ENCODE data around the gene NAXD. TPM values are rescaled to one million over a fixed set of nuclear protein-coding genes. Genes with fewer than 3 reads are reported as not detected.
"Not testable (repeated sequence)": the region's sequence is repeated elsewhere in the genome, so short reads cannot be mapped to it uniquely, and the experiment has no call there.

Gene NAXD
- total RNA-seq, 1 donor from 2014 or later = 17.2 TPM

GRCh38 chr13:110652764-110653163 lies 37.4 kb downstream of the NAXD start:
- DNase-seq (ENCODE audit: extremely low spot score in 2 of 2) = no peak
- Histone ChIP-seq H3K4me1 (no peaks in the 10 kb centered on the region), H3K27ac (no peak overlapping the region), H3K27me3 (no peaks in the 10 kb centered on the region), H3K36me3 (peaks cover 0 to 21% of the 10 kb centered on the region in 2 donors), H3K9me3 (no peaks in the 10 kb centered on the region), H3K4me3 (no peak overlapping the region)
- intact Hi-C loops (cut with DNase I) = no loop called here
- no peak for TF ChIP-seq POLR2AphosphoS5 (IDR thresholded peaks at IDR 0.05; ENCODE audit: insufficient read depth in 1 of 2, low read depth in 1 of 2)
- TF ChIP-seq, protein P1, sequence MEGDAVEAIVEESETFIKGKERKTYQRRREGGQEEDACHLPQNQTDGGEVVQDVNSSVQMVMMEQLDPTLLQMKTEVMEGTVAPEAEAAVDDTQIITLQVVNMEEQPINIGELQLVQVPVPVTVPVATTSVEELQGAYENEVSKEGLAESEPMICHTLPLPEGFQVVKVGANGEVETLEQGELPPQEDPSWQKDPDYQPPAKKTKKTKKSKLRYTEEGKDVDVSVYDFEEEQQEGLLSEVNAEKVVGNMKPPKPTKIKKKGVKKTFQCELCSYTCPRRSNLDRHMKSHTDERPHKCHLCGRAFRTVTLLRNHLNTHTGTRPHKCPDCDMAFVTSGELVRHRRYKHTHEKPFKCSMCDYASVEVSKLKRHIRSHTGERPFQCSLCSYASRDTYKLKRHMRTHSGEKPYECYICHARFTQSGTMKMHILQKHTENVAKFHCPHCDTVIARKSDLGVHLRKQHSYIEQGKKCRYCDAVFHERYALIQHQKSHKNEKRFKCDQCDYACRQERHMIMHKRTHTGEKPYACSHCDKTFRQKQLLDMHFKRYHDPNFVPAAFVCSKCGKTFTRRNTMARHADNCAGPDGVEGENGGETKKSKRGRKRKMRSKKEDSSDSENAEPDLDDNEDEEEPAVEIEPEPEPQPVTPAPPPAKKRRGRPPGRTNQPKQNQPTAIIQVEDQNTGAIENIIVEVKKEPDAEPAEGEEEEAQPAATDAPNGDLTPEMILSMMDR (IDR thresholded peaks at IDR 0.05) = no peak
- TF ChIP-seq POLR2A (IDR thresholded peaks at IDR 0.05) = no peak

- Histone ChIP-seq H3K4me1 (no peaks in the 10 kb centered on the region), H3K4me3 (no peak overlapping the region), H3K36me3 (peaks cover 0 to 21% of the 10 kb centered on the region in 2 donors), H3K27me3 (no peaks in the 10 kb centered on the region), H3K9me3 (no peaks in the 10 kb centered on the region), H3K27ac (no peak overlapping the region)
- intact Hi-C loops (cut with DNase I) = no loop called here
- TF ChIP-seq, protein P1 (IDR thresholded peaks at IDR 0.05) = no peak
- no peak for TF ChIP-seq POLR2A (IDR thresholded peaks at IDR 0.05)
- TF ChIP-seq POLR2AphosphoS5 (IDR thresholded peaks at IDR 0.05; ENCODE audit: insufficient read depth in 1 of 2, low read depth in 1 of 2) = no peak
- no peak for DNase-seq (ENCODE audit: extremely low spot score in 2 of 2)
Observed at GRCh38 chr13:110653271-110653670, 37.9 kb downstream of the NAXD start.

DNA sequence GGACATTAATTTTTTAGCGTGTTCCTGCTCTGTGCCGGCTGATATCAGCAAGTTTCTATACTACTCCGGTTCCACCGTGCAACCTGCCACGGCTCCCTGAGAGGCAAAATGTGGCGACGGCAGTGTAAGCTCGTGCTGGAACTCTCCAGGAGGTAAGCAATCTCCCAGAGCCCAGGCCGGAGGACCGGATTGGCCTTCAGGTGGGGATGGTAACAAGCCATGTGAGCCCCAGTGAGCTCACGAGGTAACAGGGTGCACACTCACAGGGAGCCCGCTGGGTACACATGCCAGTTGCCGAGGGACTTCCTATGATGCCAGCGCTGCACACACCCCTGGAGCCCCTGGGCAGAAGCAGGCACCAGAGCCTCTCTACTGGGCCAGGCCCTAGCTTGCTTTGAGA lies 38.5 kb downstream of the NAXD start:
- TF ChIP-seq, protein P1 (IDR thresholded peaks at IDR 0.05) = no peak
- no peak for TF ChIP-seq POLR2A (IDR thresholded peaks at IDR 0.05)
- Histone ChIP-seq H3K27ac (no peak overlapping the region), H3K27me3 (no peaks in the 10 kb centered on the region), H3K4me3 (no peak overlapping the region), H3K9me3 (no peaks in the 10 kb centered on the region), H3K4me1 (no peaks in the 10 kb centered on the region), H3K36me3 (peaks cover 0 to 22% of the 10 kb centered on the region in 2 donors)
- intact Hi-C loops (cut with DNase I) = no loop called here
- DNase-seq (ENCODE audit: extremely low spot score in 2 of 2) = no peak

- TF ChIP-seq POLR2AphosphoS5 (IDR thresholded peaks at IDR 0.05; ENCODE audit: insufficient read depth in 1 of 2, low read depth in 1 of 2) = no peak
- TF ChIP-seq, protein P1 (IDR thresholded peaks at IDR 0.05) = no peak
- no peak for TF ChIP-seq POLR2A (IDR thresholded peaks at IDR 0.05)
- intact Hi-C loops (cut with DNase I) = no loop called here
- peaks cover 0 to 33% of the 10 kb centered on the region in 2 donors for H3K36me3 ChIP-seq
- no peaks in the 10 kb centered on the region for H3K4me1 ChIP-seq
- no peaks in the 10 kb centered on the region for H3K27me3 ChIP-seq
- H3K4me3 ChIP-seq = no peak overlapping the region
- DNase-seq (ENCODE audit: extremely low spot score in 2 of 2) = no peak
- no peaks in the 10 kb centered on the region for H3K9me3 ChIP-seq
- H3K27ac ChIP-seq = no peak overlapping the region
Observed at GRCh38 chr13:110657196-110657595, 41.9 kb downstream of the NAXD start.

DNA sequence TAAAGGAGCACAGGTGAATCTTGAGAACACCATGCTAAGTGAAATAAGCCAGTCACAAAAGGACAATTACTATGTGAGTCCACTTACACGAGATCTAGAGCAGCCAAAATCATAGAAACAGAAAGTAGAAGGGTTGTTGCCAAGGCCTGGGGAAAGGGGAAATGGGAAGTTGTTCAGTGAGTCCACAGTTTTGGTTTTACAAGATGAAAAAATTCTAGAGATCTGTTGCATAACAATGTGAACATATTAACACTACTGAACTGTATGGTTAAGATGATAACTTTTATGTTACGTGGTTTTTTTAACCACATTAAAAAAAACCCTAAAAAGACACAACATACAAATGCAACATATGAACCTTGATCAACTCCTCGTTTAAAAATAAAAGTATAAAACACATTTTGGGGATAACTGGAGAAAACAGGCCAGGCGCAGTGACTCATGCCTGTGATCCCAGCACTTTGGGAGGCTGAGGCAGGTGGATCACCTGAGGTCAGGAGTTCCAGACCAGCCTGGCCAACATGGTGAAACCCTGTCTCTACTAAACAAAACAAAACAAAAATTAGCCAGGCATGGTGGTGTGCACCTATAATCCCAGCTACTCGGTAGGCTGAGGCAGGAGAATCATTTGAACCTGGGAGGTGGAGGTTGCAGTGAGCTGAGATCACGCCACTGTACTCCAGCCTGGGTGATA lies 43.0 kb downstream of the NAXD start:
- intact Hi-C loops (cut with DNase I); H3K27me3 ChIP-seq; H3K4me1 ChIP-seq; H3K4me3 ChIP-seq; DNase-seq (ENCODE audit: extremely low spot score in 2 of 2); H3K9me3 ChIP-seq; H3K27ac ChIP-seq: not testable (repeated sequence)
- peaks cover 0 to 41% of the 10 kb centered on the region in 2 donors for H3K36me3 ChIP-seq

All from vagina (tissue), 2 donors.